NB4 (cell line): ENCODE measurements around the gene VPS37B.

ENCODE experiments used
- DNase-seq: peaks from one replicate; pipeline ENCODE4 v3.0.0; 2010; ENCODE audit warnings: low read depth
- H3K4me3 ChIP-seq: one replicate; pipeline ENCODE4 v1.5.1; 2011; ENCODE audit warnings: mild to moderate bottlenecking, low read depth, low read length, moderate library complexity
- CTCF ChIP-seq: IDR thresholded peaks from one replicate; pipeline ENCODE4 v1.5.1; 2012; ENCODE audit warnings: low read depth, low read length
- MYC ChIP-seq: IDR thresholded peaks from 2 replicates; pipeline ENCODE4 v1.6.1; 2011; ENCODE audit warnings: low read depth, low read length
- POLR2A ChIP-seq: IDR thresholded peaks from 2 replicates; pipeline ENCODE4 v1.6.1; 2011; ENCODE audit warnings: mild to moderate bottlenecking; ENCODE audit not compliant: insufficient read length; ENCODE audit errors: extremely low read depth
- TF ChIP-seq, protein P1 (sequence below): IDR thresholded peaks from 2 replicates; pipeline ENCODE4 v1.6.1; 2011; ENCODE audit warnings: low read depth, low read length

VPS37B gene

GRCh38 chr12:122868471-122869177 lies 27.3 kb downstream of the VPS37B start:
- DNase-seq = no peak
- TF ChIP-seq MYC = no peak
- no peak for TF ChIP-seq CTCF
- TF ChIP-seq POLR2A = no peak
- TF ChIP-seq, protein P1, sequence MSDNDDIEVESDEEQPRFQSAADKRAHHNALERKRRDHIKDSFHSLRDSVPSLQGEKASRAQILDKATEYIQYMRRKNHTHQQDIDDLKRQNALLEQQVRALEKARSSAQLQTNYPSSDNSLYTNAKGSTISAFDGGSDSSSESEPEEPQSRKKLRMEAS = no peak
- no peak overlapping the region for H3K4me3 ChIP-seq

DNA sequence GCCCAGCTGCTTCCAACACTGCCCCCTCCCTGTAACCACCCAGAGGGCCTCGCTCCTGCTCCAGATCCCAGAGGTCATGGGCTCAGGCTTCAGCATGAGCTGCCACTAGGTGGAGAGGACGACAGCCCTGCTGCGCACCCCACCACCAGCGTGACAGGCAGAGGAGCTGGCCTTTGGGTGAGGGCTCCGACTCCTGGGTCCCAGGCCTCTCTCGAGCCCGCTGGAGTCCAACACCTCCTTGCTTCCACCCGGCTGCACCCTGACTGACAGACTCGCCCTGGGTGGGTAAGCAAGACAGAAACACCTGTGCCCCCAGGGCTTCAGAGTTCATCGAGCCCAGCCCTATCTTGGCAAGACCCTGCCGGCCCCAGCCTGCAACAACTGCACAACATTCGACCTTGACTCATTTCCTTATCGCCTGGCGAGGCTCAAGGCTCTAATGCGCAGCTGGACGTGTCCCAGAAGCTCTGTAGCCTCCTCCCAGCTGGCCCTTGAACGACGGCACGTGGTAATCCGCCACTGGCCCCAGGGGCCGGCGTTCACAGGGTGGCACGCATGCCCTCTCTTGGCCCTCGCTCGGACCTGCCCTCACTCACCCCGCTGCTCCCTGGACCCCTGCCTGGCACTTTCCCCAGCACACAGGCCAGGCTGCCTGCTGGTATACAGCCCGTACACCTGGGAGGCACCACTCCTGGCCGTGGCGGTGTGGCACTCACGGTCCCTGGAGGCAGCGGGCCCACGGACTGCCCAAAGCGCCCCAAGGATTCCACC lies 28.0 kb downstream of the VPS37B start:
- H3K4me3 ChIP-seq = no peak overlapping the region
- TF ChIP-seq CTCF = peak; percentile 32
- TF ChIP-seq, protein P1 = no peak
- DNase-seq = peak; percentile 54

DNA sequence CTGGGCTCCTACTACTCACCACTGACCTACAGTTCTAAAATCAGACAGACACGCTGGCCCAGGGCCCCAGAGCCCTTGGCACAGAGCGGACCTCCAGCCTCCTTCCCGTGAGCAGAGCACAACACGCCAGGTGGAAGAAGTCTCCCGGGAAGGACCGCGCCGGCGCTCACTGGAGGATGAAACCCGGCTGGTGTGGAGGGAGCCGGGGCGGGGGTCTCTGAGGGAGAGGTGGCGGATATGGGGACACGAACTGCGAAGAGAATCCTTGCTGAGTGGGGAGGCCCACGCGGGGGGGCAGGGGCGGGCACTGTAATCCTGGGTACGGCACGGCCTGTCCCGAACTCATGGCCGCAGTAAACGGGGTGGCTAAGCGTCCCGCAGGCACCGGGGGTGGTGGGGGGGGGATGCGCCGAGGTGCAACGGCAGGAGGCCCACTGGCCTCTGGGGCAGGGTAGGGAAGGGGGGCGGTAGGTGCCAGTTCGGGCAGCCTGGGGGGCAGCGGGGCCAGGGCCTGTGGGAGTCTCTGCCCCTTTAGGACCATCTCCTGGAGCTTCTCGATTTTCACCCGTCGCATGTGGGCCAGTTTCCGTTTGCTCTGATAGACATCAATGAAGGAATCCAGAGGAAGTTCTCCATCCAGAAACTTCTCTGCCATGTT lies 28.8 kb downstream of the VPS37B start:
- H3K4me3 ChIP-seq = no peak overlapping the region
- DNase-seq = no peak
- TF ChIP-seq CTCF (no peak), MYC (no peak), POLR2A (no peak)
- TF ChIP-seq, protein P1 = no peak

DNA sequence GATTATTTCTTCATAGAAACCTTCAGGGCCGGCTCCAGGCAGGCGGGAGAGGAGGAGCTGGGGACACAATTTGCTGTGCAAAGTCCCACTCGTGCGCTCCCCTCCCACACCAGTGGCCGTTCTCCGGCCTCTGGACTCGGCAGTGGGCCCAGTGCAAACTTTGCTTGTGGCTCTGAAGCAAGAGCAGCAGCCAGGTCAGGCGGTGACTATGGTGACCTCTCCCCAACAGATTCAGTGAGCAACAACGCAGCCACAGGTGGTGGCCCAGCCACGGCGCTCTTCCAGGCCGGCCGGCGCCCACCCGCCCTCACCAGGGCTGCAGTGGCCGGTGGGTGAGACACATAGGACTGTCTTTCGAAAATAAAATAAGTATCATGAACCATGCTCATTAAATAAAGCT lies 29.5 kb downstream of the VPS37B start:
- H3K4me3 ChIP-seq = no peak overlapping the region
- no peak for TF ChIP-seq POLR2A
- TF ChIP-seq CTCF = no peak
- TF ChIP-seq, protein P1 = no peak
- TF ChIP-seq MYC = no peak
- DNase-seq = no peak

GRCh38 chr12:122865268-122866231 lies 30.4 kb downstream of the VPS37B start:
- H3K4me3 ChIP-seq = no peak overlapping the region
- TF ChIP-seq POLR2A (no peak), CTCF (peak; percentile 64)
- peak; percentile 54 for DNase-seq
